Measurements from ENCODE around the gene RFWD3.

RFWD3 gene

DNA sequence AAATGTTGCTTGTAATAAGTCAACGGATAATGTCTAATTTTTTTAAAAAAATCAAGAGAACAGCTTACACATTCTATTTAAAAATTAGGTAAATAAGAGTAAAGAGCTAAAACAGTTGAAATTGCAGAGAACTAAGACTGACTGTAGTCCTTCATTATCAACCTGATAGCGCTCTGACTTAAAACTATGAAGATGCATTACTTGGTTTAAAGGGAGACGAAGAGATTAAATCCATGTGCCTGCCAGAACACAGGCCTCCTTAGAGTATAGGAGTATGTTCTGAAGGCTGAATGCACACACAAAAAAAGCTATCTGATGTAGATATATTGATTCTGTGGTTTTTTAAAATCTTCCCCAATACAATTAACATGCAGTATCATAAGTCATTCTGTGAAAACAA is 88.2 kb downstream of the RFWD3 start:
- DNase-seq = no peak

DNA sequence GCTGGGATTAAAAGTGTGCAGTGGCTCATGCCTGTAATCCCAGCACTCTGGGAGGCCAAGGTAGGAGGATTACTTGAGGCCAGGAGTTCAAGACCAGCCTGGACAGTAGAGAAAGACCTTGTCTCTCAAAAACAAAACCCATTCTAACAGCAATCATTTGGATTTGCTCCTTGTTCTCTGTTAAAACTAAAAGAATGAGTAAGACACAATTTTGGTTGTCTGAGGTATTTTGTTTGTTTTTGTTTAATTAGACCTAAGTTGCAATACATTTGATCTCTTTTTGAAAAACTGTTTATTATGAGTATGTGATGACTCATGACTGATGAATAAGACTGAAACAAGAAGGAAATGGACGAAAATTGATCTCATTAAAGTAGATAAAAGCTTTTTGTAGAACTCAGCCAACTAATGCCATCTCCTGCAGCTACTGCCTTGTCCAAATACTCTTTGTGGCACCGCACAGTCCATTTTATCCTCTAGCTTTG is 88.8 kb downstream of the RFWD3 start:
- no peak for DNase-seq

- DNase-seq = no peak
Observed at GRCh38 chr16:74575807-74576643, 90.7 kb downstream of the RFWD3 start.

DNA sequence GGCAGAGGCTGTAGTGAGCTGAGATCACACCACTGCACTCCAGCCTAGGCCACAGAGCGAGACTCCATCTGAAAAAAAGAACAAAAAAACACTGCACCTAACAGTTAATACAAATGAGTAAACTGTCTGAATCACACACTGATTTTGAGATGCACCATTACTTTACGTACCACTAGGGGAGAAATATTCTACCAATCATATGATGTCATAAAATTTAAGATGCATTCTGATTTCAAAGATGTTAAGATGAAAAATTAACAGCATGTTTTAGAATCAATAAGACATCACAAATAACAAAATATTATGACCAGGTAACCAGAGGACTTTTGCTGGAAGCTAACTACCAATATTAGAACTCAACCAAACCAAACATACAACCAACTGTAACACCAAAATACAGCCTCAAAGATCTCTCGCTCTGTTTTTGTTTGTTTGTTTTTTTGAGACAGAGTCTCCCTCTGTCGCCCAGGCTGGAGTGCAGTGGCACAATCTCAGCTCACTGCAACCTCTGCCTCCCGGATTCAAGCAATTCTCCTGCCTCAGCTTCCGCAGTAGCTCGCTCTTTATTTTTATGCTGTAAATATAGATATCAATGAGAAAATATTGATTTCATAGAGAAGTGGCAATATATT is 91.4 kb downstream of the RFWD3 start:
- no peak for DNase-seq

DNA sequence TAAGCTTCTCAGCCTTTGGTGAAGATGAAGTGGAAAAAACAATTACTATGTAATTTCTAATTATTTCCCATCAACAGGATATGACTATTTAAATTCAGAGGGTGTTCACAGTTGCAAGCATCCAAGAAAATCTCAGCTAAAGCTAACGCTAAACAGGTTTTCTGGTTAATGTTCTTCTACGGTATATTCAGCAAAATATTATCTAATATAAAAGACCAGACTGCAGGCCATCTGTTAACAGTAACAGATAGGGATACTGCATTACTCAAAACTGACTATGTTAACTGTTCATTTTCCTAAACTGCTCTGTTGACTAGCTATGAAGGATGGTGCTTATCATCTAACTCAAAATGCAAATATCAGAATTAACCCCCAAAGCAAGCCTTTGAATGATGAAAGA is 92.5 kb downstream of the RFWD3 start:
- DNase-seq = no peak

DNA sequence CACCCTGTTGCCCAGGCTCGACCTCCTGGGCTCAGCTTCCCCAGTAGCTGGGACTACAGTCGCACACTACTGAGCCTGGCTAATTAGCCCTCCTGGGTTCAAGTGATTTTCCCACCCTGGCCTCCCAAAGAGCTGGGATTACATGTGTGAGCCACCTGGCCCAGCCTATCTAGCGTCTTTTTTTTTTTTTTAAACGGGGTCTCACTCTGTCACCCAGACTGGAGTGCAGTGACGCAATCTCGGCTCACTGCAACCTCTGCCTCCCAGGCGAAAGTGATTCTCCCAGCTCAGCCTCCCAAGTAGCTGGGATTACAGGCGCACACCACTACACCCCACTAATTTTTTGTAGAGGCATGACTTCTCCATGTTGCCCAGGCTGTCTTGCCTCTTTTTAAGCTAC is 93.1 kb downstream of the RFWD3 start:
- no peak for DNase-seq
